ENCODE data around the gene DUSP11.
"Not testable (repeated sequence)": the region's sequence is repeated elsewhere in the genome, so short reads cannot be mapped to it uniquely, and the experiment has no call there.

DUSP11 gene

DNA sequence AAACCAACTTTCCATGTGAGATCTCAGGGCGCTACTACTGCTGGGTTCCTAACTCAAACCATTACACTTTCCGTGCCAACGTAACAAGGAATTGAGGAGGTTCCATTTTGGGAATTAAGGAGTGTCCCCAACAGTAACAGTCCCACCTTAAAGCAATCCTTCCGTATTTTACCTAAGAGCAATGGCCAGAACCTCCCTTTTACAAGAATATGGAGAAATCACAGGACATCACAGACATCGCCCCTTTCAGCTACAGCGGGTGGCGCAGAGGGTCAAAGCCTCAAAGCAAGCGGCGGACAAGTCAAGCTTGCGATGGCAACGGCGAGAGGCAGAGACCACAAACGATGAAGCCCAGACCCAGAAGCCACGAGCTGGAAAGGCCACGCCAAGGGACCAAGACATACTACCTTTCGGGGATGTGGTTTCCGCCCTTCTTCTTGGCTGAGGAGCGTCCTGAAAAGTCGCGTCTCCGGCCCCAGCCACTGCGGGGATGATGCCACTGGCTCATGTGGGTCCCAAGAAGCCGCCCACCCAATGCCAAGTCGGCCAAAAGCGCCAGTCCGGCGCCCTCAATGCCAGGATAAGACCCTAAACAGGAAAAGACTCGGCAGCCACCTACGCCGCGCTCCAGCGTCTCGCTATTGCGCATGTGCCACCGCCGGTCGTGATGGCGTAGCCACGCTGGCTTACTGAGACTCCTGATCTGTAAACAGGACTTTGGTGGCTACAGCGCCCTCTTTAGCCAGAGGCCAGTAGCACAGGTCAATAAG lies at the start of gene DUSP11:
Gene DUSP11 (minus strand): TSS at position 637 of the 770 bp plus-strand sequence. CDS start 129 bp downstream, at position 508.
- DNase-seq: peak; percentile 97

- DNase-seq: peak; percentile 89
Observed at GRCh38 chr2:73828818-73829570, 49.1 kb upstream of the DUSP11 start, which contains the start of gene STAMBP. TSS of gene STAMBP (plus strand) at chr2:73828961. CDS start at chr2:73830857, 1,896 bp downstream.

DNA sequence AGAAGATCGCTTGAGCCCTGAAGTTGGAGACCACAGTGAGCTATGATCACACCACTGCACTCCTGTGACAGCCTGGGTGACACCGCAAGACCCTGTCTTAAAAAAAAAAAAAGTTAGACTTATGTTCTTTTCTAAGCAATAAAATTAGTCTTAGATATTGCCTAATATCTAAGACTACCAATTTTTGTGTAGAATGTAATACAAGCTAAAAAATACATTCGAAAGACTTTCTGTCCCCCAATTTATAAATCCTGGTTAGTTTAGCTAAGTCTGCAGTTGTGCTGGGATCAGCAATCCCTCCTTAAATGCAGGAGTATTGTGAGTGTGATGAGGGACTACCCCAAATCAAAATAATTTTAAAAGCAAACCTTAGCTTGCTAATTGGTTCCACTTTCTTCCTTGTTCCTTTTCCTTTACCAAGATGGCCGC lies 48.5 kb upstream of the DUSP11 start:
- DNase-seq: no peak

DNA sequence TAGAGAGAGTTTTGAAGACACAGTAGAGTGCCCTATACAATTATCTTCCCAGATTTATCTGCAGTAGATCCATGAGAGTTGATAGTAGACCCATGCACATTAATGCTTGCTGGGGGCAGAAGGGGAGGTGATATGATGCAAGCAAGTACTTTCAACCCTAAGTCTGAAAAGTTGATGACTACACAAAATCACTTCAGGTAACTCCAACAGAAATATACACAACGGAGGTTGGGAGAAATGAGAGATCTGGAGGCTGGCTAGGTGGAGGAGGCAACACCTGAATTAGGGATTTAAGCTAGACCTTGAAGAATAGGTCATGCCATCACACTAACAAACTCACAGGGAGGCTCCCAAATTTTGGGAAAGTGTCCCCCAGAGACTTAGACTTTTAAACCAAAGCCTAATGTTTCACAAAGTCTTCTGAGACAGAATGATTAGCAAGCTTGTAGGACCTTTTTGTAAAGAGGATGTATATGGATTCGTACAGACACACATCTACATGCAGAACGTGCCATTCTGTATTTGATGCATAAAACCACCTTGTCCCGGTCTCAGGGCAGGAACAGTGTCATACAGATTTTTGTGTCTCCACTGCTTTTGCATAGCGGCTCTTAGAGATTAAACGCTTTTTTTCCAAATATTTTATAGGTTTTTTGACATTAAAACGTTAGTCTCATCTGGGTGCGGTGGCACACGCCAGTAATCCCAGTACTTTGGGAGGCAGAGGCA lies 47.9 kb upstream of the DUSP11 start:
- no peak for DNase-seq

- no peak for DNase-seq
Observed at GRCh38 chr2:73827018-73827417, 47.1 kb upstream of the DUSP11 start.

DNA sequence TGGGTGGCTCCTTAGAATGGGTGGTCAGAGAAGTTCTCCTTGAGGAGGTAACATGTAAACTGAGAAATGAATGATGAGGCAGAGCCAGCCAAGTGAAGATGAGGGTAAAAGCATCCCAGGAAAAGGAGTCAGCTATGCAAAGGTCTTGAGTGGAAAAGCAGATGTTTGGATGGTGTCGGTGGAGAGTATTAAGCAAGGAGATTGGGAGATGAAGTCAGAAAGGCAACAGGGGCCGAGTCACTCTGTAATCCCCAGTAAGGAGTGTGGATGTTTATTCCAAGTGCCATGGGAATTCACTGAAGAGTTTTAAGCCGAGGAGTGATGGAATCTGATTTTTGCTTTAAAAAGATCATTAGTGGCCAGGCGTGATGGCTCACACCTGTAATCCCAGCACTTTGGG lies 45.5 kb upstream of the DUSP11 start:
- no peak for DNase-seq

GRCh38 chr2:73823916-73824523 lies 44.1 kb upstream of the DUSP11 start:
- no peak for DNase-seq

DNA sequence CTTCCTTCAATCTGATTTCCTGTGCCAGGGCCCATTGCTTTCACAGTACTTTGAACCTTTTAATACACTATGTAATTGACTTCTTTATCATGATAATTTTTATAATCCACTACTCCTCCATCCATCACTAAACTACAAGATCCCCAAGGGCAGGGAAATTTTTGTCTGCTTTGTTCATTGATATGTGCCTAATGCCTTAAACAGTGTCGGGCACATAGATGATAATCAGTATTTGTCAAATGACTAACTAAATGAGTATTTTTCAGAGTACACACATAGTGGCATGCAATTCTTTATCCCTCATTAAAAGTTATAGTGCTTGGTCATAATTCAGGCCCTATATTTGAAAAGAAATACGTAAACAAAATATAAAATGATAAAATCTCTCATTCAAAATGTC lies 43.5 kb upstream of the DUSP11 start:
- DNase-seq: no peak

GRCh38 chr2:73822991-73823390 lies 43.1 kb upstream of the DUSP11 start:
- DNase-seq: no peak

DNA sequence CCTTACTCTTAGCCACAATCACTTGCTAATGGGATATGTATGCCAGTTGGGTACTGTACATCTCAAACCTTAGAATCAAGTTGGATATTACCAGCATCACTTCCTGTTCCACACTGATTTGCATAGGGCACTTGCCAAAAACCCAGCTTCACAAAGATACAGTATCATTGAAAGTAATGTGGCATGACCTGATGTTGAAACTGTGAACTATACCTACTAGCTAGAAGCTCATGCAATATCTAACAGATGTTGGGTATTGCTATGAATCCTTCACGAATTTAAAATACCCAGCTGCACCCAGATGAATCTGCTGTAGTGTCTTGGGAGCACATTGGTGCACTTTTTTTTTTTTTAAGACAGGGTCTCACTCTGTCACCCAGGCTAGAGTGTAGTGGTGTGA lies 42.4 kb upstream of the DUSP11 start:
- no peak for DNase-seq

GRCh38 chr2:73821669-73822068 lies 41.8 kb upstream of the DUSP11 start:
- no peak for DNase-seq

GRCh38 chr2:73821227-73821626 lies 41.3 kb upstream of the DUSP11 start:
- no peak for DNase-seq

GRCh38 chr2:73818296-73818695 lies 38.4 kb upstream of the DUSP11 start:
- no peak for DNase-seq

- DNase-seq: no peak
Observed at GRCh38 chr2:73812635-73813034, 32.7 kb upstream of the DUSP11 start.

- DNase-seq: no peak
Observed at GRCh38 chr2:73811878-73812277, 32.0 kb upstream of the DUSP11 start.

- DNase-seq: not testable (repeated sequence)
Observed at GRCh38 chr2:73783883-73784282, 4.0 kb upstream of the DUSP11 start, which contains the start of gene C2orf78. TSS of gene C2orf78 (plus strand) at chr2:73784183. CDS start at chr2:73784310, 127 bp downstream.

GRCh38 chr2:73783402-73783801 lies 3.5 kb upstream of the DUSP11 start:
- DNase-seq: not testable (repeated sequence)

DNA sequence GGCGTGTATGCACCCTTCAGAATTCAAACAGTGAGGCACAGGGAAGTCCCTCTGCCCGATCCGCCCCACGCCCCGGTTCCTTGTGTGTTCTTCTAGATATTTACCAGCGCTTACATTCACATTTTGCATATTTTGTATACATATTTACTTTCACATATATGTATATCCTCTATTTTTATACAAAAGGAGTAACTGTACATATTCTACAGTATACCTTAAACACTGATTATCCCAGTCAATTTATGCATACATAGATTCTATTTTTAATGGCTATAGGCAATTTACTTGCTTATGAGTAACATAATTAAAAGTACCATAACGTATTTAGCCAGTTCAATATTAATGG lies 307 bp upstream of the DUSP11 start:
- DNase-seq: no peak

DNA sequence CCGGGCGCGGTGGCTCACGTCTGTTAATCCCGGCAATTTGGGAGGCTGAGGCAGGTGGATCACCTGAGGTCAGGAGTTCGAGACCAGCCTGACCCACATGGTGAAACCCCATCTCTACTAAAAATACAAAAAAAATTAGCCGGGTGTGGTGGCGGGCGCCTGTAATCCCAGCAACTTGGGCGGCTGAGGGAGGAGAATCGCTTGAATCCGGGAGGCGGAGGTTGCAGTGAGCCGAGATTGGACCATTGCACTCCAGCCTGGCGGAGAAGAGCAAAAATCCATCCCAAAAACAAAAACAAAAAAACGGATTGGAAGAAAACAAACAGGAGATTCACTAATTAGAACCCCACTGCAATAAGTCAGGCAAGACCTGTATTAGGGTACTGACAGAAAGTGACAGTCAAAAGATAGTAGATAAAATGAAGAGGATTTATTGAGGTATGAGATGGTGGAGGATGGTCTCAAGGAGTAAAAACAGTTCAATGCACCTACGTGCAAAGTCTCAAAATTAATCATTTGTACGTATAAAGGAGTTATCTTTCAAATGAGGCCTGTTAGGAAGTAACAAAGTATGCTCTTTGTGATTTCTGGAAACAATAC lies 936 bp downstream of the DUSP11 start:
- not testable (repeated sequence) for DNase-seq

DNA sequence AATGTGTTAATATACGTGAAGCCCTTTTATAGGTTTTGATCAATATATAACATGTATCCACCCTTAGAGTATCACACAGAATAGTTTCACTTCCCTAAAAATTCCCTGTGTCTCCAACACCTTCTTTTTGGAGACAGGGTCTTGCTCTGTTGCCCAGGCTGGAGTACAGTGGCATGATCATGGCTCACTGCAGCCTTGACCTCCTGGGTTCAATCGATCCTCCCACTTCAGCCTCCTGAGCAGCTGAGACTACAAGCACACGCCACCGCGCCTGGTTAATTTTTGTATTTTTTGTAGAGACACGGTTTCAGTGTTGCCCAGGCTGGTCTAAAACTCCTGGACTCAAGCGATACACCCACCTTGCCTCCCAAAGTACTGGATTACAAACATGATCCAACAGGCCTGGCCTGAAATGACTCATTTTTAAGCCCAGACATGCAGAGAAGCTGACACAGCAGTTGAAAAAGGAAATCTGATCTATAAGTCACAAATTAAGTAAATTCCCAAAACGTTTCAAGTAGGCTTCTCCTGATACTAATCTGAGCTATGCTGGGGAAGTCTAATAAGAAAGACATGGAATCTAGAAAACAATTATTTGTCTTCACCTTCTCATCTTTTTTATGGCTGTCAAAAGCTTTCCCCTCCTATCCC lies 2.9 kb downstream of the DUSP11 start:
- DNase-seq: no peak

- DNase-seq: no peak
Observed at GRCh38 chr2:73776381-73776780, 3.5 kb downstream of the DUSP11 start.

DNA sequence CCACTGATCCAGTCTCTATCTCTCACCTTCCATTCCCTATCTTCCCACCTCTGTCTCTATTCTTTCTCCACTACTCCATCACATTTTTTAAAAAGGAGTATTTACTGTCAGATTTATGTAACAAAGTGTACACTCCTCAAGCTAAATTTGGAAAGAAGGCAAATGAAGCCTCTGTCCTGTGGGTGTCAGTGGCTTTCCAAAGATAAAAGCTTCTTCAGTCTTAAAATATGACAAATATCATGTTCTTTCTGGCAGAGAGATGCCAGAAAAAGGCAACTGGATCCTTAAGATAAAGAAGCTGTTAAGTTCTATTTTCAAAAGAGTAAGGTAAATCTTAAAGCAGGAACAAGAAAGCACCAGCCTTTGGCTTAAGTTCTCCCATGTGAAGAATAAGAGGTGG lies 7.1 kb downstream of the DUSP11 start:
- DNase-seq: no peak

All from activated CD4-positive, alpha-beta T cell treated with anti-CD3 and anti-CD28 coated beads, Interleukin-2, amount 50 U/mL, for 1 hour (primary cell).